GM12878 (cell line): ENCODE results near the gene YBX2. TPM values are rescaled to one million over a fixed set of nuclear protein-coding genes. Genes with fewer than 3 reads are reported as not detected.

Source experiments
- BCLAF1 ChIP-seq: fragments of 450-650 bp; IDR thresholded peaks from 2 replicates; pipeline ENCODE4 v1.6.1; 2017; ENCODE audit warnings: antibody characterized with exemption, mild to moderate bottlenecking, moderate library complexity
- BMI1 ChIP-seq: fragments of 450-650 bp; IDR thresholded peaks from 2 replicates; pipeline ENCODE4 v1.6.1; 2016; ENCODE audit warnings: mild to moderate bottlenecking, moderate library complexity, borderline replicate concordance
- CREB1 ChIP-seq: IDR thresholded peaks from 2 replicates; pipeline ENCODE4 v1.6.1; 2012; ENCODE audit warnings: low read depth, mild to moderate bottlenecking, inconsistent platforms
- CTCF ChIP-seq, 3 experiments: IDR thresholded peaks in 2 of 3; conservative IDR thresholded peaks in 1 of 3; 2 replicates each; pipeline ENCODE4 v1.5.1; 2011; ENCODE audit warnings: low read depth in 3 of 3, low read length in 3 of 3, mild to moderate bottlenecking in 3 of 3, control low read depth in 2 of 3, moderate library complexity in 2 of 3, inconsistent platforms in 1 of 3, mixed read lengths in 1 of 3; ENCODE audit not compliant: control insufficient read depth in 2 of 3, insufficient read depth in 1 of 3; ENCODE audit errors: extremely low read depth in 1 of 3
- EGR1 ChIP-seq, 2 experiments: IDR thresholded peaks; 1 replicate in 1 of 2; 2 replicates in 1 of 2; pipeline ENCODE4 v1.6.1; 2011 to 2012; ENCODE audit warnings: low read depth in 2 of 2, low read length in 2 of 2, borderline replicate concordance in 1 of 2, mild to moderate bottlenecking in 1 of 2, moderate library complexity in 1 of 2
- GABPA ChIP-seq: IDR thresholded peaks from 2 replicates; pipeline ENCODE4 v1.6.1; 2014; ENCODE audit warnings: antibody characterized with exemption, low read depth, mild to moderate bottlenecking, inconsistent platforms
- HSF1 ChIP-seq: fragments of 150-350 bp; IDR thresholded peaks from 2 replicates; pipeline ENCODE4 v1.6.1; 2014; ENCODE audit warnings: mild to moderate bottlenecking, low read depth, low read length
- IRF3 ChIP-seq: fragments of 450-650 bp; IDR thresholded peaks from 2 replicates; pipeline ENCODE4 v1.6.1; 2014; ENCODE audit warnings: mild to moderate bottlenecking
- MTA2 ChIP-seq: fragments of 450-650 bp; IDR thresholded peaks from 2 replicates; pipeline ENCODE4 v1.6.1; 2016; ENCODE audit warnings: low read depth, mild to moderate bottlenecking, moderate library complexity
- RB1 ChIP-seq: fragments of 450-650 bp; formaldehyde crosslinking; IDR thresholded peaks from 2 replicates; pipeline ENCODE4 v1.6.1; 2017; ENCODE audit warnings: mild to moderate bottlenecking, borderline replicate concordance
- RUNX3 ChIP-seq: IDR thresholded peaks from 2 replicates; pipeline ENCODE4 v1.6.1; 2012; ENCODE audit warnings: low read length, inconsistent platforms
- SKIL ChIP-seq: fragments of 450-650 bp; IDR thresholded peaks from 2 replicates; pipeline ENCODE4 v1.6.1; 2017; ENCODE audit warnings: mild to moderate bottlenecking, low read depth, inconsistent platforms; ENCODE audit not compliant: poor library complexity, severe bottlenecking
- SMAD5 ChIP-seq: IDR thresholded peaks from 2 replicates; pipeline ENCODE4 v1.6.1; 2016; ENCODE audit warnings: antibody characterized with exemption, low read depth
- SPI1 ChIP-seq: IDR thresholded peaks from 2 replicates; pipeline ENCODE4 v1.6.1; 2011; ENCODE audit warnings: low read depth, mild to moderate bottlenecking, low read length, moderate library complexity, borderline replicate concordance; ENCODE audit not compliant: insufficient read depth
- STAT1 ChIP-seq: fragments of 450-650 bp; conservative IDR thresholded peaks from 2 replicates; pipeline ENCODE4 v1.6.1; 2014; ENCODE audit warnings: antibody characterized with exemption, mild to moderate bottlenecking
- TCF12 ChIP-seq: IDR thresholded peaks from 2 replicates; pipeline ENCODE4 v1.6.1; 2011; ENCODE audit warnings: low read depth, mild to moderate bottlenecking, low read length
- YBX1 ChIP-seq: fragments of 450-650 bp; IDR thresholded peaks from 2 replicates; pipeline ENCODE4 v1.6.1; 2016; ENCODE audit warnings: antibody characterized with exemption
- ZNF217 ChIP-seq: fragments of 450-650 bp; IDR thresholded peaks from 2 replicates; pipeline ENCODE4 v1.6.1; 2017; ENCODE audit warnings: antibody characterized with exemption, mild to moderate bottlenecking
- polyA plus RNA-seq, 11 experiments: library from polyadenylated mRNA; depleted of rRNA in 4 of 11; unstranded in 6 of 11; stranded (reverse) in 5 of 11; fragments of >200 nt; fragmentation: Nextera tagmentation in 4 of 11; fragmentation: Illumina TruSeq in 1 of 11; extraction: Ambion mirVana in 4 of 11; extraction: Trizol in 1 of 11; gene quantifications; 1 replicate in 1 of 11; 2 replicates in 10 of 11; pipeline versions ENCODE4 v1.2.1 to v1.2.3, GENCODE V29; 2011 to 2016; ENCODE audit warnings: inconsistent platforms in 2 of 11, missing spikeins in 2 of 11, low read depth in 1 of 11
- total RNA-seq, 4 experiments: library from RNA; depleted of rRNA in 3 of 4; stranded (reverse); fragments of >200 nt in 3 of 4; fragmentation: Illumina TruSeq in 1 of 4; extraction: Trizol in 1 of 4; gene quantifications; 2 replicates each; pipeline versions ENCODE4 v1.2.1 to v1.2.3, GENCODE V29; 2013 to 2021

Gene YBX2
- total and polyA plus RNA-seq, 10 of the 15 experiments (the other 5 are each of a cell fraction or from before 2014, with no cell fraction given) = not detected

GRCh38 chr17:7314719-7315569, 20.5 kb upstream of the YBX2 start, which contains the start of gene GPS2 (continued):
- TF ChIP-seq BCLAF1 (no peak), TCF12 (peak; percentile 27; the same call in 1 of the 2 replicates), CREB1 (peak; percentile 95), CTCF (IDR thresholded peaks at IDR 0.05 in 2 of 3, conservative IDR thresholded peaks at IDR 0.05 in 1 of 3; ENCODE audit: control insufficient read depth in 2 of 3, extremely low read depth in 1 of 3, insufficient read depth in 1 of 3, low read depth in 3 of 3, low read length in 3 of 3) (no peak), SMAD5 (peak; percentile 72), STAT1 (no peak), BMI1 (no peak), ZNF217 (no peak), HSF1 (no peak), YBX1 (no peak), RB1 (peak; percentile 83; the same call in 1 of the 2 replicates), RUNX3 (no peak), IRF3 (no peak), MTA2 (peak; percentile 63), GABPA (peak; percentile 97), SKIL (no peak), SPI1 (no peak), EGR1 (IDR thresholded peaks at IDR 0.05; ENCODE audit: borderline replicate concordance in 1 of 2, low read depth in 2 of 2, low read length in 2 of 2) (no peak)
